Choroid plexus epithelial cell (primary cell): ENCODE measurements around the gene COIL.

ENCODE experiments used
- DNase-seq: peaks from one replicate; pipeline ENCODE4 v3.0.0-alpha.2; 2010; ENCODE audit warnings: low read depth
- H3K4me3 ChIP-seq: 2 replicates; pipeline ENCODE4 v1.5.1; 2011; ENCODE audit warnings: low read depth, mild to moderate bottlenecking, control low read depth, low read length, moderate library complexity
- CTCF ChIP-seq: conservative IDR thresholded peaks from 2 replicates; pipeline ENCODE4 v1.5.1; 2011; ENCODE audit warnings: low read depth, mild to moderate bottlenecking, control low read depth, inconsistent platforms, low read length, moderate library complexity

Gene COIL

GRCh38 chr17:56909742-56910508 lies 50.9 kb downstream of the COIL start:
- no peak for TF ChIP-seq CTCF
- DNase-seq, result no peak

GRCh38 chr17:56908001-56908542 lies 52.8 kb downstream of the COIL start:
- H3K4me3 ChIP-seq, result no peak overlapping the region
- DNase-seq, result no peak

More at GRCh38 chr17:56909742-56910508, 50.9 kb downstream of the COIL start:
- H3K4me3 ChIP-seq, result no peak overlapping the region

GRCh38 chr17:56903560-56903959 lies 57.3 kb downstream of the COIL start:
- H3K4me3 ChIP-seq, result no peak overlapping the region
- TF ChIP-seq CTCF, result no peak
- no peak for DNase-seq

More at GRCh38 chr17:56908001-56908542, 52.8 kb downstream of the COIL start:
- no peak for TF ChIP-seq CTCF

DNA sequence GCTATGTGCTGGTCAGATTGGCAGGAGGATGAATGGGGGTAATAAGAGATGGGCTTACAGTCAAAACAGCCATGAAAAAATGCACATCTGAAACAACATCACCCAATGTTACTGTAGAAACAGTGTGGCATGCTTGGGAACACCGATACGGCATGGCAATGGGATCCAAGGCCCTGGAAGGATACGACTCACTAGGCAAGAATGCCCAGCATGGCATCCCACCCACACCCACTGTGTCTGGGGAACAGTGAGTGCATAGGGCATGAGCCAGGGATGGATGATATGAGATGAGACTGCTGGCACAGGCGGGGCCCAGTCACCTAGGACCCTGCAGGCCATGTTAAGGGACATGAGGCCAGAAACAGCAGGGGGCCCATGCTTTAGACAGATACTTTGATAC lies 58.5 kb downstream of the COIL start:
- peak; percentile 12 for DNase-seq
- TF ChIP-seq CTCF, result no peak
- H3K4me3 ChIP-seq, result no peak overlapping the region

- TF ChIP-seq CTCF, result no peak
- H3K4me3 ChIP-seq, result no peak overlapping the region
- DNase-seq, result no peak
Measured at GRCh38 chr17:56899403-56899802, 61.4 kb downstream of the COIL start.

DNA sequence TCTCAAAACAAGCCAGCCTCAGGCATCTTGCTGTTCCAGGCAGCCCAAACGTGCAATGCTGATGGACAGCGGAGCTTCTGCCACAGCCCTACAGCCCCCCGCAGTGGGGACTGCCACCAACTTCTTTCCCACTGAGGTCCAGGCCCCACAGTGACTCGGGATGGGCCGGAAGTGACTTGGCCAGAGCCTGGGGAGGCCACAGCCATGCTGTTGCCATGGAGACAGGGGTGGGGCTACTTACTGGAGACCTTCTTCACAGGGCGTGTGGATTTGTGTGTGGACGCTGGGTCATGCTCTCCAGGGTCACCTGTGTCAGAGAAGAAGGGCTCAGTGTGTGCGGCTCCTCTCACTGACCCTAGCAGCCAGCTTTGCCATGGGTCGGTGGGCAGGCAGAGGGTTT lies 62.0 kb downstream of the COIL start:
- no peak for DNase-seq
- no peak for TF ChIP-seq CTCF
- no peak overlapping the region for H3K4me3 ChIP-seq
